Upper lobe of left lung (tissue), 6 donors: ENCODE measurements around the gene SLC26A8. TPM values are rescaled to one million over a fixed set of nuclear protein-coding genes. Genes with fewer than 3 reads are reported as not detected.

Source experiments
- ATAC-seq, 2 donors: fragments of 200-7000 bp; cut with Tn5 transposase; one replicate each; pipeline ENCODE4 v1.9.1; 2022; ENCODE audit warnings: mild to moderate bottlenecking in 2 of 2, moderate library complexity in 2 of 2; ENCODE audit not compliant: low FRiP score in 2 of 2
- DNase-seq, 2 donors: peaks; one replicate each; pipeline ENCODE4 v3.0.0-alpha.2; 2019 to 2020
- H3K27ac ChIP-seq, 4 donors: fragments of 200-600 bp; sonication (generic); one replicate each; pipeline ENCODE4 v1.5.1; 2016 to 2019
- H3K27me3 ChIP-seq, 4 donors: fragments of 200-600 bp; sonication (generic); one replicate each; pipeline ENCODE4 v1.5.1; 2017 to 2019
- H3K36me3 ChIP-seq, 4 donors: fragments of 200-600 bp; sonication (generic); one replicate each; pipeline ENCODE4 v1.5.1; 2016 to 2019
- H3K4me1 ChIP-seq, 4 donors: fragments of 200-600 bp; sonication (generic); one replicate each; pipeline ENCODE4 v1.5.1; 2018 to 2019
- H3K4me3 ChIP-seq, 4 donors: fragments of 200-600 bp; sonication (generic); one replicate each; pipeline ENCODE4 v1.5.1; 2017 to 2019; ENCODE audit warnings: mild to moderate bottlenecking in 2 of 4, moderate library complexity in 1 of 4
- H3K9me3 ChIP-seq, 4 donors: fragments of 200-600 bp; sonication (generic); one replicate each; pipeline ENCODE4 v1.5.1; 2018 to 2019
- CTCF ChIP-seq, 6 experiments: fragments of 450-650 bp in 4 of 6; fragments of 200-600 bp in 2 of 6; sonication (generic) in 2 of 6; IDR thresholded peaks; one replicate each; pipeline ENCODE4 v1.5.1; 2016 to 2019; ENCODE audit warnings: antibody characterized with exemption in 6 of 6
- EP300 ChIP-seq, 4 donors: sonication (generic); formaldehyde crosslinking; IDR thresholded peaks; one replicate each; pipeline ENCODE4 v1.5.1; 2017; ENCODE audit warnings: antibody characterized with exemption in 4 of 4, control low read depth in 2 of 4
- POLR2A ChIP-seq, 4 donors: fragments of 450-650 bp; IDR thresholded peaks; one replicate each; pipeline ENCODE4 v1.5.1; 2016 to 2017; ENCODE audit warnings: antibody characterized with exemption in 4 of 4, mild to moderate bottlenecking in 2 of 4
- POLR2AphosphoS5 ChIP-seq, 2 donors: sonication (generic); formaldehyde crosslinking; IDR thresholded peaks; one replicate each; pipeline ENCODE4 v1.5.1; 2017; ENCODE audit warnings: antibody characterized with exemption in 2 of 2
- WGBS, 2 donors: methylation state at CpG; one replicate each; pipeline ENCODE4 v1.1.5; 2017 to 2018; 5-methylcytosine and 5-hydroxymethylcytosine counted together
- total RNA-seq, 6 donors: library from RNA; depleted of rRNA in 4 of 6; stranded (reverse); fragments of >200 nt in 4 of 6; gene quantifications; one replicate each; pipeline versions ENCODE4 v1.1.0 to v1.2.1, GENCODE V29; 2016 to 2021
- donor health status: DM: no; HTN: no; CAD: no; lungs with moderate emphysema.
- donor health status: DM: no; HTN: yes; CAD: no; lungs with severe emphysema.

Gene SLC26A8
- total RNA-seq, 6 donors from 2014 or later, result under 0.01 to 1.5 (median 0.80) TPM

GRCh38 chr6:35900448-35900847 is 124.0 kb downstream of the SLC26A8 start:
- Histone ChIP-seq H3K27ac (no peak overlapping the region), H3K9me3 (no peaks in the 10 kb centered on the region), H3K4me1 (no peaks in the 10 kb centered on the region), H3K27me3 (no peaks in the 10 kb centered on the region), H3K4me3 (no peak overlapping the region), H3K36me3 (peaks cover 0 to 14% (median 0%) of the 10 kb centered on the region in 4 donors)
- TF ChIP-seq POLR2A (IDR thresholded peaks at IDR 0.05) (no peak), CTCF (IDR thresholded peaks at IDR 0.05) (no peak), EP300 (IDR thresholded peaks at IDR 0.05) (no peak), POLR2AphosphoS5 (IDR thresholded peaks at IDR 0.05) (no peak)
- no peak for ATAC-seq
- no peak for DNase-seq
- WGBS, 2 donors, result 87 to 89% methylated on average over 4 of the region's 4 CpGs

- H3K4me3 ChIP-seq, result no peak overlapping the region
- no peaks in the 10 kb centered on the region for H3K27me3 ChIP-seq
- no peak for ATAC-seq
- H3K9me3 ChIP-seq, result no peaks in the 10 kb centered on the region
- no peak overlapping the region for H3K27ac ChIP-seq
- DNase-seq, result no peak
- no peaks in the 10 kb centered on the region for H3K4me1 ChIP-seq
- TF ChIP-seq POLR2A (IDR thresholded peaks at IDR 0.05), result no peak
- no peak for TF ChIP-seq POLR2AphosphoS5 (IDR thresholded peaks at IDR 0.05)
- no peak for TF ChIP-seq CTCF (IDR thresholded peaks at IDR 0.05)
- WGBS, 2 donors, result 100% methylated on average over 2 of the region's 2 CpGs
- peaks cover 0 to 5% (median 0%) of the 10 kb centered on the region in 4 donors for H3K36me3 ChIP-seq
Measured at GRCh38 chr6:35898003-35898402, 126.4 kb downstream of the SLC26A8 start.

DNA sequence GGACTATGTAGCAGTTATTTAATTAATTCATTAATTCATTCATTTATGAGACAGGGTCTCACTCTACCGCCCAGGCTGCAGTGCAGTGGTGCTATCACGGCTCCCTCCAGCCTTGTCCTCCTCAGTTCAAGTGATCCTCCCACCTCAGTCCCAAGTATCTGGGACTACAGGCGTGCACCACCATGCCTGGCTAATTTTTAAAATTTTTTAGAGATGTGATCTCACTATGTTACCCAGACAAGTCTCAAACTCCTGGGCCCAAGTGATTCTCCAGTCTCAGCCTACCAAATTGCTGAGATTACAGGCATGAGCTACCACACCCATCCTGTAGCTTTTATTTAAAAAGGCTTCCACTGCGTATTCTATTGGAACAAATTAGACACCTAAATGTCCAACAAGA is 127.0 kb downstream of the SLC26A8 start:
- ATAC-seq, result no peak
- H3K4me3 ChIP-seq, result no peak overlapping the region
- no peak for DNase-seq
- H3K9me3 ChIP-seq, result no peaks in the 10 kb centered on the region
- WGBS, 2 donors, result 96 to 97% methylated on average over 4 of the region's 4 CpGs
- no peak for TF ChIP-seq POLR2AphosphoS5 (IDR thresholded peaks at IDR 0.05)
- TF ChIP-seq POLR2A (IDR thresholded peaks at IDR 0.05), result no peak
- TF ChIP-seq CTCF (IDR thresholded peaks at IDR 0.05), result no peak
- no peak for TF ChIP-seq EP300 (IDR thresholded peaks at IDR 0.05)
- no peaks in the 10 kb centered on the region for H3K4me1 ChIP-seq
- H3K27ac ChIP-seq, result no peak overlapping the region
- no peaks in the 10 kb centered on the region for H3K27me3 ChIP-seq
- H3K36me3 ChIP-seq, result peaks cover 0 to under 1% (median 0%) of the 10 kb centered on the region in 4 donors

- 89 to 96% methylated on average over 3 of the region's 3 CpGs for WGBS, 2 donors
- Histone ChIP-seq H3K36me3 (no peaks in the 10 kb centered on the region), H3K4me1 (no peaks in the 10 kb centered on the region), H3K27ac (no peak overlapping the region), H3K9me3 (no peaks in the 10 kb centered on the region), H3K4me3 (no peak overlapping the region), H3K27me3 (no peaks in the 10 kb centered on the region)
- TF ChIP-seq EP300 (IDR thresholded peaks at IDR 0.05) (no peak), POLR2A (IDR thresholded peaks at IDR 0.05) (no peak), POLR2AphosphoS5 (IDR thresholded peaks at IDR 0.05) (no peak), CTCF (IDR thresholded peaks at IDR 0.05) (no peak)
- no peak for DNase-seq
- ATAC-seq, result no peak
Measured at GRCh38 chr6:35897036-35897435, 127.4 kb downstream of the SLC26A8 start.

GRCh38 chr6:35896228-35896627 is 128.2 kb downstream of the SLC26A8 start:
- DNase-seq, result no peak
- whole genome bisulfite sequencing, 2 donors, result 100% methylated on average over 1 of the region's 1 CpG
- H3K27ac ChIP-seq, result no peak overlapping the region
- no peaks in the 10 kb centered on the region for H3K27me3 ChIP-seq
- TF ChIP-seq POLR2A (IDR thresholded peaks at IDR 0.05) (no peak), CTCF (IDR thresholded peaks at IDR 0.05) (no peak), POLR2AphosphoS5 (IDR thresholded peaks at IDR 0.05) (no peak), EP300 (IDR thresholded peaks at IDR 0.05) (no peak)
- no peaks in the 10 kb centered on the region for H3K36me3 ChIP-seq
- H3K4me3 ChIP-seq, result no peak overlapping the region
- H3K9me3 ChIP-seq, result no peaks in the 10 kb centered on the region
- ATAC-seq, result no peak
- H3K4me1 ChIP-seq, result no peaks in the 10 kb centered on the region
